ENCODE results near the gene MICU1. TPM values are rescaled to one million over a fixed set of nuclear protein-coding genes. Genes with fewer than 3 reads are reported as not detected.

The MICU1 gene
- total RNA-seq, 3 donors from 2014 or later (not counting 1 experiment from before 2014, with no cell fraction given) = 27.9 to 30.9 (median 29.4) TPM

DNA sequence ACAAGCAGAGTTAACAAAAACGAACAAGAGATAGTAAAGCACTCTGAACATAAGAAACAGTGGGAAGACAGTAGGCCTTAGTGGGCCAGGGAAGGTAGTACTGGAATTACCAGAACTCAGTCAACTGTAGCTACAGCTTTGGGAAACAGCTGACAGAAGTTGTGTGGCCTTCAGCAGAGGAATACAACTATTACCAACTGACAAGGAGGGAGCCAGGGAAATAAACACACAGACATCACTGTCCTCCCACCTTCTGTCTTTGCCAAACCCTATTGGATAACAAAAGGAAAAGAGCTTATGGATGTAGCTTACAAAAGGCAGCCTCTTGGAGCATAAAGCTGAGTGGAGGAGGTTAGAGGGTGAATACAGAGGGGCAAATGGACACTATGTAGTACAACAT is 15.4 kb downstream of the MICU1 start:
- no peaks in the 10 kb centered on the region for H3K27me3 Mint-ChIP-seq (ENCODE audit: low read depth in 2 of 2)
- H3K4me1 Mint-ChIP-seq = peaks cover 9% of the 10 kb centered on the region in 2 donors
- no peaks in the 10 kb centered on the region for H3K36me3 ChIP-seq (ENCODE audit: control insufficient read depth, insufficient read depth, low read length)
- TF ChIP-seq, protein P1, sequence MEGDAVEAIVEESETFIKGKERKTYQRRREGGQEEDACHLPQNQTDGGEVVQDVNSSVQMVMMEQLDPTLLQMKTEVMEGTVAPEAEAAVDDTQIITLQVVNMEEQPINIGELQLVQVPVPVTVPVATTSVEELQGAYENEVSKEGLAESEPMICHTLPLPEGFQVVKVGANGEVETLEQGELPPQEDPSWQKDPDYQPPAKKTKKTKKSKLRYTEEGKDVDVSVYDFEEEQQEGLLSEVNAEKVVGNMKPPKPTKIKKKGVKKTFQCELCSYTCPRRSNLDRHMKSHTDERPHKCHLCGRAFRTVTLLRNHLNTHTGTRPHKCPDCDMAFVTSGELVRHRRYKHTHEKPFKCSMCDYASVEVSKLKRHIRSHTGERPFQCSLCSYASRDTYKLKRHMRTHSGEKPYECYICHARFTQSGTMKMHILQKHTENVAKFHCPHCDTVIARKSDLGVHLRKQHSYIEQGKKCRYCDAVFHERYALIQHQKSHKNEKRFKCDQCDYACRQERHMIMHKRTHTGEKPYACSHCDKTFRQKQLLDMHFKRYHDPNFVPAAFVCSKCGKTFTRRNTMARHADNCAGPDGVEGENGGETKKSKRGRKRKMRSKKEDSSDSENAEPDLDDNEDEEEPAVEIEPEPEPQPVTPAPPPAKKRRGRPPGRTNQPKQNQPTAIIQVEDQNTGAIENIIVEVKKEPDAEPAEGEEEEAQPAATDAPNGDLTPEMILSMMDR (IDR thresholded peaks at IDR 0.05) = no peak
- no peak overlapping the region for H3K27ac Mint-ChIP-seq
- no peaks in the 10 kb centered on the region for H3K36me3 Mint-ChIP-seq
- H3K4me3 ChIP-seq (ENCODE audit: low read length) = no peak overlapping the region
- intact Hi-C loops (cut with micrococcal nuclease) = no loop called here
- no peak overlapping the region for H3K27ac ChIP-seq (ENCODE audit: low read length)
- no peaks in the 10 kb centered on the region for H3K27me3 ChIP-seq (ENCODE audit: control insufficient read depth, insufficient read depth, low read length)
- DNase-seq (no peak), ATAC-seq (no peak)
- H3K4me1 ChIP-seq (ENCODE audit: control insufficient read depth, insufficient read depth, low read length) = no peaks in the 10 kb centered on the region
- 82% methylated on average over 1 of the region's 1 CpG for WGBS (ENCODE audit: insufficient coverage)
- no peaks in the 10 kb centered on the region for H3K9me3 ChIP-seq (ENCODE audit: control insufficient read depth, insufficient read depth, low read length)
- no peaks in the 10 kb centered on the region for H3K9me3 Mint-ChIP-seq
- no peak overlapping the region for H3K4me3 Mint-ChIP-seq

DNA sequence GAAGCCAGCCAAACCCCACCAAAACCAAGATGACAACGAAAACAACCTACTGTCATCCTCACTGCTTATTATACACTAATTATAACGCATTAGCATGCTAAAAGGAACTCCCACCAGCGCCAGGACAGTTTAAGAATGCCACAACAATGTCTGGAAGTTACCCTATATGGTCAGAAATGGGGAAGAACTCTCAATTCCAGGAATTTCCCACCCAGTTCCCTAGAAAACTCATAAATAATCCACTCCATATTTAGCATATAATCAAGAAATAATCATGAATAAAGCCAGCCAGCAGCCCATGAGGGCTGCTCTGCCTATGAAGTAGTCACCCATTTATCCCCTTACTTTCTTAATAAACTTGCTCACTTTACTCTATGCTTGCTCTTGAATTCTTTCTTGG is 20.8 kb downstream of the MICU1 start:
- Histone ChIP-seq H3K4me1 (ENCODE audit: control insufficient read depth, insufficient read depth, low read length) (no peaks in the 10 kb centered on the region), H3K9me3 (ENCODE audit: control insufficient read depth, insufficient read depth, low read length) (no peaks in the 10 kb centered on the region), H3K27ac (ENCODE audit: low read length) (no peak overlapping the region), H3K27me3 (ENCODE audit: control insufficient read depth, insufficient read depth, low read length) (no peaks in the 10 kb centered on the region), H3K4me3 (ENCODE audit: low read length) (no peak overlapping the region), H3K36me3 (ENCODE audit: control insufficient read depth, insufficient read depth, low read length) (no peaks in the 10 kb centered on the region)
- TF ChIP-seq, protein P1 (IDR thresholded peaks at IDR 0.05) = no peak
- H3K9me3 Mint-ChIP-seq = no peaks in the 10 kb centered on the region
- no peaks in the 10 kb centered on the region for H3K36me3 Mint-ChIP-seq
- WGBS (ENCODE audit: insufficient coverage) = 83% methylated on average over 3 of the region's 3 CpGs
- intact Hi-C loops (cut with micrococcal nuclease) = no loop called here
- no peak overlapping the region for H3K27ac Mint-ChIP-seq
- no peaks in the 10 kb centered on the region for H3K27me3 Mint-ChIP-seq (ENCODE audit: low read depth in 2 of 2)
- H3K4me3 Mint-ChIP-seq = no peak overlapping the region
- no peak for ATAC-seq
- no peaks in the 10 kb centered on the region for H3K4me1 Mint-ChIP-seq
- DNase-seq = no peak

DNA sequence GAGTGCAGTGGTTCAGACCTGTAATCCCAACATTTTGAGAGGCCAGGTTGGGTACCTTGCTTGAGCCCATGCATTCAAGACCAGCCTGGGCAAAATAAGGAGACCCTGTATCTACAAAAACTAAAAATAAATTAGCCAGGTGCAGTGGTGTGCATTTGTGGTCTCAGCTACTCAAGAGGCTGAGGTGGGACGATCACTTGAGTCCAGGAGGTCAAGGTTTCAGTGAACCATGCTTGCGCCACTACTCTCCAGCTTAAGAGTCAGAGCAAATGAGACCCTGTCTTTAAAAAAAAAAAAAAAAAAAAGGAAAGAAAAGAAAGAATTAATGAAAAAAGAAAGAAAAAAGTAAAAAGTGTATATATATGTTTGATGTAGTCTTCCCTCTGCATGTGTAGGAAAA is 24.7 kb downstream of the MICU1 start:
- DNase-seq = no peak
- H3K4me3 Mint-ChIP-seq = no peak overlapping the region
- Histone ChIP-seq H3K27me3 (ENCODE audit: control insufficient read depth, insufficient read depth, low read length) (no peaks in the 10 kb centered on the region), H3K27ac (ENCODE audit: low read length) (no peak overlapping the region), H3K4me3 (ENCODE audit: low read length) (no peak overlapping the region), H3K36me3 (ENCODE audit: control insufficient read depth, insufficient read depth, low read length) (no peaks in the 10 kb centered on the region), H3K4me1 (ENCODE audit: control insufficient read depth, insufficient read depth, low read length) (no peaks in the 10 kb centered on the region), H3K9me3 (ENCODE audit: control insufficient read depth, insufficient read depth, low read length) (no peaks in the 10 kb centered on the region)
- H3K4me1 Mint-ChIP-seq = no peaks in the 10 kb centered on the region
- intact Hi-C loops (cut with micrococcal nuclease) = no loop called here
- H3K27ac Mint-ChIP-seq = peak overlapping the region in 1 of 2 donors; percentile 41
- no peaks in the 10 kb centered on the region for H3K36me3 Mint-ChIP-seq
- H3K9me3 Mint-ChIP-seq = no peaks in the 10 kb centered on the region
- 97% methylated on average over 2 of the region's 2 CpGs for WGBS (ENCODE audit: insufficient coverage)
- TF ChIP-seq, protein P1 (IDR thresholded peaks at IDR 0.05) = no peak
- no peaks in the 10 kb centered on the region for H3K27me3 Mint-ChIP-seq (ENCODE audit: low read depth in 2 of 2)
- no peak for ATAC-seq

All from natural killer cell (primary cell).